Measurements from ENCODE around the gene SAG.

The SAG gene

DNA sequence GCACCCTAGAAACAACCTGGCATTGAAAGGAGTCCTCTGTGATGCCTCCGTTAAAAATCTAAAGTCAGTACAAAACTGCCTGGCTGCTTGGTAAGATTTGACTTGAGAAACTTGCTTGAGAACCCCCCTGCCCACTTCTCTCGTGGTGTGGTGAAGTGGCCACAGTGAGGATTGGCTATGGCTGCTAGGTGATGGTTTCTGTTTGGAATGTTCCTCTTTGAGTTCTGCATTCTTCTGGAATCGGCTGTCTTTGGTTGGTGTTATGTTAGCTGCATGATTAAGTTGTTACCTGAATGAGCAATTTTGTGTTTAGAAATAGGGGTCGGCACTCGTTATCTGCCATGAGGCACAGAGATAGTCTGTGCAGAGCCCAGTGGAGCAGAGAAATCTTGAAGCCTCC is 21.7 kb upstream of the SAG start:
- intact Hi-C loops (cut with DNase I), result loop anchor here (10.0 kb wide), 1 partner anchor 159 kb away; no protein-coding TSS in a partner anchor
- DNase-seq, result no peak

DNA sequence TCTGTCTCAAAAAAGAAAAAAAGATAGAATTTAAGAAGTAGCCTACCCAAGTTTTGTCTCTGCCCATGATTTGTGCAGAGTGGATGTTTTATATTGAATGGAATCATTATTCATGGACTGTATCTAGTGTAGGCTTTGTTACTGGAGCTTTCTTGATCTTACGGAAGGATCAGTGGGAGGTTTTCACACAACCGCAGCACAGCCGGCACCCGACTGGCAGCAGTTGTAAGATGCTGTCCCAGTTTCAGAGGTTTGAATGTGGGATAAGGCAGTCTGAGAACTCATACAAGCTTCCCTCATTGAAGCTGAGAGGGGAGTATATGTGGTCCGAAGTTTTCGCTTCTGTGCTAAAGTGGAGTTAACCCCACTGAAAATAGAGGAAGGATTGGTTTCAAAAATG is 19.7 kb upstream of the SAG start:
- peak in 8 of 10 donors; percentile 17 to 92 (median 52) for DNase-seq
- intact Hi-C loops (cut with DNase I), result loop anchor here (10.0 kb wide), 1 partner anchor 157 kb away; no protein-coding TSS in a partner anchor

DNA sequence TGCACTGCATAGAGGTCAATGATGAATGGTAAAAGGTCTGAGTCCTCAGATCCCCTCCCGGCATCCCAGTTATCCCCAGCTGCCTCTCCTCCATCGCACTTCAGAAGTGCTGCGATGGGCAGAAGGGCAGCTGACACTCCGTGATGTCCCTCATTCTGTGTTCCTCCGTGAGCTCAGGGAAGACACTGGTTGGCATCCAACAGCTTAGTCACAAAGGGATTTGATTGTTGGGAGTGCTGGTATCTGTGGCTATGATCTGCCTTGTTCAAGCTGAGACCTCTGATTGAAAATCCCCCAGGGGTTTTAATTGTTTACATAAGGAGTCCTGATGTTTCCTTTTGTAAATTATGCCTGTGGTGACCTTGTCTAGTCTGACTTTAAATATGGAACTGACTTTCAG is 19.0 kb upstream of the SAG start:
- DNase-seq, result peak in 4 of 10 donors; percentile 10 to 41 (median 26)
- intact Hi-C loops (cut with DNase I), result loop anchor here (10.0 kb wide), 1 partner anchor 156 kb away; no protein-coding TSS in a partner anchor

DNA sequence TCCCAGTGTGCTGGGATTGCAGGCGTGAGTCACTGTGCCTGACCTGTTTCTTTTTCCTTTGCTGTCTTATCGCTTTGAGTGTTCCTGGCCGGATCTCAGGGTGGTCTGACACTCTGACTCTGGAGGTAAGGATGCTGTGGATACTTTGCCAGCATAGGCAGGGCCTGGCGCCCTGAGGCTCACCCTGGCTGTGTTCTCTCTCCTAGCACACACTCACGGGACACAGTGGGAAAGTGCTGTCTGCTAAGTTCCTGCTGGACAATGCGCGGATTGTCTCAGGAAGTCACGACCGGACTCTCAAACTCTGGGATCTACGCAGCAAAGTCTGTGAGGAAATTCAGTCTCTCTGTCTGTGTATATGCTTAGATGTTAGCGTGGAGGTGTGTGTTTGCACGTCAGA is 18.0 kb upstream of the SAG start:
- peak in 3 of 10 donors; percentile 11 to 58 (median 51) for DNase-seq
- intact Hi-C loops (cut with DNase I), result loop anchor here (10.0 kb wide), 1 partner anchor 155 kb away; no protein-coding TSS in a partner anchor

DNA sequence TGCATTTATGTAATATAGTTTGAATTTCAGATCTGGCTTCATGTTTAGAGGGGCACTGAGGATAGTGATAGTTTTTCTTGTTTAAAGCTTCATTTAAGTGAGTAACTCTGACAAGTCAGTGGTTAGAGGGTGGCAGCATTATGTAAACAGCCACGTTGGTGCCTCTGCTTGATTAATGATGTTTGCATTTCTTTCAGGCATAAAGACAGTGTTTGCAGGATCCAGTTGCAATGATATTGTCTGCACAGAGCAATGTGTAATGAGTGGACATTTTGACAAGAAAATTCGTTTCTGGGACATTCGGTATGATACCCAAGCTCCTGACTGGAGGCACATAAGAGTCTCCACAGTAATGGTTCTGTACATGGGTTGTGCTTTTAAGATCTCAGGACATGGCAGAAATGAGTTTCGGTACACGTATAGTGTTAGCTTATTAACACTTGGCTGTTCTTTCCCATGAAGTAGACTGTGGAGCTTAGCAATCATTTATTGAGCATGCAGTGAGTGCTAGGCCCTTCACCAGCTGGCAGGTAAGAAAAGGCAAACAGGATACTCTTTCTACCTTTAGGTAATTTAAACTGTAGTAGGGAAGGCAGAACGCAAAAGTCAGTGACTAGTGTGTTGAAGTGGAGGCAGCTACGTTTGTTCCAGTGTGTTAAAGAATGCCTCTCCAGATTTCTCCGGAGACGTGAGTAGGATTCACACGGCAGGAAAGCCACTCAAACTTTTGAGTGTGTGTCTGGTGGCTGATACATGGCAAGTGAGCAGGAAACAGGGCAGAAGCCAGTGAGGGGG is 17.4 kb upstream of the SAG start:
- intact Hi-C loops (cut with DNase I), result no loop called here
- no peak for DNase-seq

DNA sequence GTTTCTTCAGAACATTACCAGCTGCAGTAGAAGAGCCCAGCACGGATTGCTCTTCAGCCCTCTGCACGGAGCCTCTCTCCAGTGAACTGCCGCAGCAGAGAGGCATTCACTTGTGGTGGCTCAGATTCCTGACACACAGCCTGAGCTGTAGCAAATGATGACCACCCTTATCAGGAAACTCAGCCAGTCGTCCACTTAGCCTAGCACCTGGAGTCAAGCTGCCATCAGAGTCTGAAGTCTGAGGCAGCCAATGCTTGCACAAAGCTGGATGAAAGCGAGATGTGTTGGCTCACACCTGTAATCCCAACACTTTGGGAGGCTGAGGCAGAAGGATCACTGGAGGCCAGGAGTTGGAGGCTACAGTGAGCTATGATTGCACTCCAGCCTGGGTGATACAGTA is 11.7 kb upstream of the SAG start:
- intact Hi-C loops (cut with DNase I), result no loop called here
- DNase-seq, result no peak

DNA sequence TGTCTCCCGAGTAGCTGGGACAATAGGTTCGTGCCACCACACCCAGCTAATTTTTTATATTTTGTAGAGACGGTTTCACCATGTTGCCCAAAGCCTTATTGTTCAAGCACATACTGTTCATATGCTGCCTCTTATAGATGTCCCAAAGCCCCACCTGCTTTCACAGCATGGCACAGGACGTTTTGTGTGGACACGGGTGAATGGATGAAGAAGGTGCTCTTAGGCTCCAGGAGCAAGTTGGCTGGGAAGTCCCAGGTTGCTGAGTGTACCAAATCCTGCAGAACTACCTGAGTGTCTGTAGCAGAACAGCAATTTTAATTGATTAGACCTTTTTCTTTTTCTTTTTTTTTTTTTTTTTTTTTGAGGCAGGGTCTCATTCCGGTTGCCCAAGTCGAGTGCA is 10.5 kb upstream of the SAG start:
- DNase-seq, result no peak
- intact Hi-C loops (cut with DNase I), result no loop called here

DNA sequence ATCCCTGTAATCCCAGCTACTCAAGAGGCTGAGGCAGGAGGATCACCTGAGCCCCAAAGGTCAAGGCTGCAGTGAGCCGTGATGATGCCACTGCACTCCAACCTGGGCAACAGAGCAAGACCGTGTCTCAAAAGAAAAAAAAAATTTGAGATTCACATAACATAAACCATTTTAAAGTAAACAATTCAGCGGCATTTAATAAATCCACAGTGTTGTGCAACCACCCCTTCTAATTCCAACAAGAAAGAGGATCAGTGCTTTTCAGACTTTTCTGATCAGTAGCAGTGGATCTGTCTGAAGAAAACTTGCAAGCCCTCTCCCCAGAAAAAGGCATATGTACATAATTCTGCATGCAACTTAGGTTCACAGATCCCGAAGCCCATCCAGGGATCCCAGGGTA is 7.2 kb upstream of the SAG start:
- DNase-seq, result no peak
- intact Hi-C loops (cut with DNase I), result no loop called here

DNA sequence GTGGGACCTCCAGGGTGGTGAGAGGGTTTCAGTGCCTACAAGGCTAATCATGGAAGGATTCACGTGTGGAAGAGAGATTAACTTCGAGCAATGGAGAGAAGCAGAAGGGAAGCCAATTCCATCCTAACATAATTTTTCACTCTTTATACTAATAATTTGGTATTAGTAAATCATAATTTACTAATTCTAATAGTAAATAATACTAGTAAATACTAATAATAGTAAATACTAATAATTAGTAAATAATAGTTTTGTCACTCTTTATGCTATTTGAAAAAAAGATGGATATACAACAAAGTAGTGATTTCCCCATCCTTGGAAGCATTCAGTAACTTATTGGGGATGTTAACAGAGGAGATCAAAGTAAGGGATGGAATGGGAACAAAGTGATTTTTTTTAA is 6.4 kb upstream of the SAG start:
- no peak for DNase-seq
- intact Hi-C loops (cut with DNase I), result no loop called here

DNA sequence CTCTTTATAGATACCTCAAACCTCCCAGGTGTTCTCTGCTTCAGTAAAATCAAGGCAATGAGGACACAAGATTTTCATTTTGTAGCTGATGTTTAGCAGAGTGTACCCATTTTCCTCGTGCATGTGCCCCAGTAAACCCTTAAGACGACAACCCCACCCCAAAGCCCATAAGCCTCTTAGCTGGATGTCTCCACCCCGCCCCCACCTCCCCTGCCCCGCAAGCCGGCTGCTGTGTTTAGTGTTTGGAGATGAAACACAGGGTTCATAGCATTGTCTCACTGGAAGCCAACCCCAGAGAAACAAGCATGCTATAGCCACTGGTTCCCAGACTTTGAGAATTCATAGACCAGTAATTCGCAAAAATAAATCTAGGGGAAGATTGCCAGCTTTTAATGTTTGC is 5.8 kb upstream of the SAG start:
- no peak for DNase-seq
- intact Hi-C loops (cut with DNase I), result no loop called here

DNA sequence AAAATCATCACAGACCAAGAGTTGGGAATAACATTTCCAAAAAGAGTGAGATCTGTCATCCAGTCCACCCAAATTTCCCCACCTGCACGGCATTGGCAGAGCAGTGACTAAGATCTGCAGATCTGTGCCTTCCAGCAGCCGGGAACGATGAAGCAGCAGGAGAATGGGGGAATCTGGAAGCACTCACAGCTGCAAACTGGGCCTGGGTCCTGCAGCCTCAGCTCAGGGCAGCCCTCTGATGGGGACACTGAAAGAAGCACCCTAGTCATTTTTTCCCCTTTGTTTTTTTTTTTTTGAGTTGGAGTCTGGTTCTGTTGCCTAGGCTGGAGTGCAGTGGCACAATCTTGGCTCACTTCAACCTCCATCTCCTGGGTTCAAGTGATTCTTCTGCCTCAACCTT is 4.4 kb upstream of the SAG start:
- intact Hi-C loops (cut with DNase I), result no loop called here
- peak in 1 of 10 donors; percentile 39 for DNase-seq

DNA sequence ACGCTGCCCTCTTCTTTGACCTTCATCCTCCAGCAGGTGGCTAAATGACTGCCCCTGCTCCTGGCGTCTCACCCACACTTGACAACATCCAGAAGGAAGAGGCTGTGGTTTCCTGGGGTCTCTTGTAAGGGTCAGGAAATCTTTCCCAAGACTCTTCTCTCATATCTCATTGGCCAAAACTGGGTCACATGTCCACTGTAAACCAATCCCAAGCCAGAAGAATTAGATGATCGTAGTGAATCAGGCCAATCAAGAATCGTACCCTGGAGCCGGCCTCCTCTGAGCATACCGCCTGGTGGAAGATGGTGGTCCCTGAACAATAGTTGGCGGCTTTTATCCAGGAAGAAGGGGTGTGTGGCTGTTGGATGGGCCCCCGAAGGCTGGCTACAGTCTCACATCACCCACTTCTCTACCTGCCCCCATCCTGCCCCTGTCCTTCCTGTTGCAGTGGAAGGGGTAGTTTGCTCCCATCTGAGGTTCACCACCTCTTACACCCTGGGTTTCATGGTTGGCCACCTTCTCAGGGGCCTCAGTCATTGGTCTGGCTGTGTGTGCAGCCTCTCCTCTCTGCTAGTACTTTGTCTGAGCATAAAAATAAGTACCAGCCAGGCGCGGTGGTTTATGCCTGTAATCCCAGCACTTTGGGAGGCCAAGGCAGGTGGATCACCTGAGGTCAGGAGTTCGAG is 3.8 kb downstream of the SAG start:
- intact Hi-C loops (cut with DNase I), result no loop called here
- peak in 2 of 10 donors; percentile 8 to 43 for DNase-seq

DNA sequence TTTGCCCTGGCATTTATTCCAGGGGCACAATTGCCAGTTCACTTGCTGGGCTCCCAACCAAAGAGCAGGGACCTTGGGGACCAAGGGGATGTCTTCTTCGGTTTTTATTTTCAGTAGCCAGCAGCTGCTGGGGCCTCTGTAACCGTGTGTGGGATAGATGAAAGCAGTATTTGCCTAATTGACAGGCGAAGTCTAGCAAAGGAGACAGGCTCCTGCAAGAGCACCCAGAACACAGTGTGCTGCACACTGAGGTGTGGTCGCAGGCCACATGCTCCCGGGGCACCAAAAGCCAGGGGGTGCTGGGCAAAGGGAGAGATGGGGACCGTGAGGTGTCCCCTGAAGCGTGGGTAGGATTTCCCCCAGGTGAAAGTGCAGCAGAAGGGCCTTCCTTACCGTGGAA is 5.3 kb downstream of the SAG start:
- intact Hi-C loops (cut with DNase I), result no loop called here

DNA sequence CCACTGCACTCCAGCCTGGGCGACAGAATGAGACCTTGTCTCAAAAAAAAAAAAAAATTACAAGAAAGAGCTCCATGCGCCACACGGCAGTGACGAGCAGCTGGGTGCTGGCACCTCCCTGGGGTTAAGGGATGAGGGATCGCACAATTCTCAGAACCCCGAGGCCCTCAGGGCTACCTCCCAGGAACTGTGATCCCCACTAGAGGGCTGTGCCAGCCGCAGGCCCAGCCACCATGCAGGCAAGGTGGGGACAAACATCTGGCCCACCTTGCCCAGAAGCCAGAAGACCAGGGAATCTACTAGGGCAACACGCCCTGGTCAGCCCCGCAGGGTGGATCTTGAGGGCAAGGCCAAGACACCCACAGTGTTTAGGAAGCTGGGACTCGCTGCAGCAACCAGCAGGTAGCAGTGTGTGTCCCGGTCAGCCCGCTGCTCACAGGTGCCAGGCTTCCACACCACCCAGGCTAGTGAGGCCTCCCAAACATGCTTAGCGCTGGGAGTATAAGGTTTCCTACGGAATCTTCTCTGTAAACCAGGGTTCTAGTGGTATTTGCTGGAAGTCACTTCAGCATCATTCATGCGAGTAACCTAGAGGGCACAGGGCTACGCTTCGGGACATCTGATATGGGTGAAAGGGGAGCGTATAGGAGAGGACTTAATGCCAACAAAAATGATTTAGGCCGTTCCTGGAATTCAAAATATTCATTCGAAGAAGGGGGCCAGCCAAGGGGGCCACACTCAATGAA is 6.7 kb downstream of the SAG start:
- intact Hi-C loops (cut with DNase I), result no loop called here
- peak in 3 of 10 donors; percentile 25 to 58 (median 37) for DNase-seq

More for the DNA sequence above, 5.3 kb downstream of the SAG start:
- peak in 1 of 10 donors; percentile 52 for DNase-seq

DNA sequence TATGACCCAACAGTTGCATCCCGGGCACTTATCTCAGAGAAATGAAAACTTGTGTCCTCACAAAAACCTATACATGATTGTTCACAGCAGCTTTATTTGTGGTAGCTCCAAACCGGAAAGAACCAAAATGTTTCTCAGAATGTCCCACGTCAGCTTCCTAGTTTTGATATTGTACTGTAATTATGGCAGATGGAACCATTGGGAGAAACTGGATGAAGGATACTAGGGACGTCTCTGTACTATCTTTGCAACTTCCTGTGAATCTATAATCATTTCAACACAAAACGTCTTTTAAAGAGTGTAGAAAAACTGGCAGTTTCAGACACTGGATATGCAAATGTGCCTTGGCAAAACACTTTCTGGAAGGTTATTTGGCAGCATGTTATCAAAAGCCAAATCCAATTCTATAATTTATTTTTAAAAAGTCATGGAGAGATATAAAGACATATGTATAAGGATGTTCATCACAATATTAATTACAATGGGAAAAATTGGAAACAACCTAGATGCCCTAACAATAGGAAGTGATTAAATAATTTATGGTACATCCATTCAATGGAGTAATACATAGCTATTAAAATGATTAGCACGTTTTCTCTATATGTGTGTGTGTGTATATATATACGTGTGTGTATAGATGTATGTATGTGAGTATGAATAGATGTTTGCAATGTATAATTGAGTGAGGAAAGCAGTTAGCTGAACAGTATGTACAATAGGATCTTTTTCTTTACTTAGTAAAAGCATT is 9.8 kb downstream of the SAG start:
- intact Hi-C loops (cut with DNase I), result no loop called here
- DNase-seq, result no peak

DNA sequence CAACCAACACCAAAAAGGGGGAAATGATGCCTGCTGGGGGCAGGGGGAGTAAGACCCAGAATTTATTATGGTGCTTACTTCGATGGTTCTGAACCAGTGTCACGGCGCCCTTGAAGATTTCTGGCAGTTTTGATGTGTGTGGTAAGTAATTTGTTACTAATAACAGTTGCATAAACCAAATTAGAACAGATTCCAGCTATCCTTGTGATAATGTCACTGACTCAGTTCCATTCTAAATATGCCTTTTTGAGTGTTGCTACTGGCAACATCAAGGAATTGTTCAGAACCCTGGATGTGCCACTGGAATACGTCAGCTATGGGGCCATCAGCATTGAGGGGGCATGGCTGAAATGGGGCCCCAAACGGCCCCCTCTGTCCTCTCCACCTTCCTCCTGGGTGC is 11.6 kb downstream of the SAG start:
- intact Hi-C loops (cut with DNase I), result no loop called here

DNA sequence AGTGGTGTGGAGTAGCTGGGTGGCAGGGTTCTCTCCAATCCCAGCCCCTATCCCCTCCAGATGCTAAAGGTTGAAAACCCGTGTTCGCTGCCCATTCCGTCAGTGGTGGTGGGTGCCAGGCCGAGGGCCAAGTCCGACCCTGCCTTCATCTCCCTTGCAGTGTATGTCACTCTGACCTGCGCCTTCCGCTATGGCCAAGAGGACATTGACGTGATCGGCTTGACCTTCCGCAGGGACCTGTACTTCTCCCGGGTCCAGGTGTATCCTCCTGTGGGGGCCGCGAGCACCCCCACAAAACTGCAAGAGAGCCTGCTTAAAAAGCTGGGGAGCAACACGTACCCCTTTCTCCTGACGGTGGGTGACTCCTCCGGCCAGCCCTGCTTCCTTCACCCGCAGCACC is 12.9 kb downstream of the SAG start:
- intact Hi-C loops (cut with DNase I), result no loop called here
- no peak for DNase-seq

More for the DNA sequence above, 11.6 kb downstream of the SAG start:
- no peak for DNase-seq

DNA sequence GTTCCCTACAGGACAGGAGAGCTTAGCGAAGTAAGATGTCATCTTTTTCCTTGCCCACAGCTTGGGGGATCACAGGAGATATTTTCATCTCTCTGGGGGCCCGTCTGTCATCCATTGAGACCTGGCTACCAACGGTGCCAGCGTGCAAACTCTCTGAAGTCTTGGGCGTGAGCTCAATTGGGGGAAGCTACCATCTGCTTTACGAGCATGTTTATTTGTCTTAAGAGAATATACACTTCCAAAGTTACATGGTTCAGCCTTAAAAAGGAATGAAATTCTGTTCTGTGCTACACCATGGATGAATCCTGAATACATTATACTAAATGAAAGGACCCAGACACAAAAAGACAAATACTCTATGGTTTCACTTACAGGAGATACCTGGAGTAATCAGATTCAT is 13.6 kb downstream of the SAG start:
- no peak for DNase-seq
- intact Hi-C loops (cut with DNase I), result no loop called here

DNA sequence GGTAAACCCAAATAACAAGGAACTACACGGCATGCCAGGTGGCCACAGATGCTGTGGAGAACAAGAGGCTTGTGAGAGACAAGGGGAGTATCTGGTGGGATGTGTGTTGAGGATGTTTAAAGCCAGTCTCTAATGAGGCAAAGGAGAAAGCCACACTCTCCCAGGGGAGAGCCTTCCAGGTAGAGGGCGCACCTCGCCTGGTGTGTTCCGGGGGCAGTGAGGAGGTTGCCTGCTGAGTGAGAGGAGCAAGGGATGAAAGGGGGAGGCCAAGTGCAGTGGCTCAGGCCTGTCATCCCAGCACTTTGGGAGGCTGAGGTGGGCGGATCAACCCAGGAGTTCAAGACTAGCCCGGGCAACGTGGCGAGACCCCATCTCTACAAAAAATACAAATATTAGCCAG is 16.2 kb downstream of the SAG start:
- intact Hi-C loops (cut with DNase I), result no loop called here

DNA sequence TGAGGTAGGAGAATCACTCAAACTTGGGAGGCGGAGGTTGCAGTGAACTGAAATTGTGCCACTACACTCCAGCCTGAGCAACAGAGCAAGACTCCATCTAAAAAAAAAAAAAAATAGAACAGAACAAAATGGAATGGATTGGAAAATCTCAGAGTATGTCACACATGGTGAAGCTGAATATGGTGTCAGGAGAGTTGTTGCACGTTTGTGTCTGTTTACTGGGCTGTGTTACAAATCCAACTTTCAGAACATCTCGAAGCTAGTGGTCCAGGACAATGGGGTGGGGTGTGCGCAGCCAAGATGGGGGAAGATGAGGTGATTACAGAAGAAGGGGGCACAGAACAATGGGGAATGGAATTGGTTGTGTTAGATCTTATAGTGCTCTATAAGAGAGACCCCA is 17.6 kb downstream of the SAG start:
- DNase-seq, result no peak
- intact Hi-C loops (cut with DNase I), result no loop called here

More for the DNA sequence above, 16.2 kb downstream of the SAG start:
- no peak for DNase-seq

Data from posterior cingulate gyrus (tissue), 11 donors.